HepG2 (cell line): ENCODE results near the gene MVP. TPM values are rescaled to one million over a fixed set of nuclear protein-coding genes. Genes with fewer than 3 reads are reported as not detected.

ENCODE experiments used
- GATAD1 ChIP-seq: IDR thresholded peaks from 2 replicates; pipeline ENCODE4 v1.6.1; 2016; ENCODE audit warnings: missing genetic modification reagents, missing compliant biosample characterization
- KAT8 ChIP-seq: IDR thresholded peaks from 2 replicates; pipeline ENCODE4 v1.6.1; 2016; ENCODE audit warnings: missing genetic modification reagents, missing compliant biosample characterization
- MED1 ChIP-seq: sonication (generic); formaldehyde crosslinking; IDR thresholded peaks from 2 replicates; pipeline ENCODE4 v1.4.0; 2020; ENCODE audit warnings: missing genetic modification reagents
- PHB2 ChIP-seq: fragments of 450-650 bp; IDR thresholded peaks from 2 replicates; pipeline ENCODE4 v1.6.1; 2018; ENCODE audit not compliant: partially characterized antibody
- PRMT3 ChIP-seq: sonication (generic); formaldehyde crosslinking; IDR thresholded peaks from 2 replicates; pipeline ENCODE4 v1.8.1; 2022; ENCODE audit warnings: low read depth, mild to moderate bottlenecking, moderate library complexity, missing genetic modification reagents, borderline replicate concordance
- SNAPC2 ChIP-seq: sonication (generic); formaldehyde crosslinking; IDR thresholded peaks from 2 replicates; pipeline ENCODE4 v1.8.1; 2022; ENCODE audit warnings: mild to moderate bottlenecking, missing genetic modification reagents
- SP4 ChIP-seq: sonication (generic); formaldehyde crosslinking; IDR thresholded peaks from 2 replicates; pipeline ENCODE4 v1.8.1; 2023; ENCODE audit warnings: mild to moderate bottlenecking, missing genetic modification reagents
- TCF7 ChIP-seq: sonication (generic); IDR thresholded peaks from 2 replicates; pipeline ENCODE4 v1.6.1; 2016; ENCODE audit warnings: antibody characterized with exemption, low read depth
- ZNF367 ChIP-seq: sonication (generic); formaldehyde crosslinking; IDR thresholded peaks from 2 replicates; pipeline ENCODE4 v1.4.0; 2020; ENCODE audit warnings: missing genetic modification reagents, borderline replicate concordance
- polyA plus RNA-seq, 8 experiments: library from polyadenylated mRNA; depleted of rRNA in 3 of 8; stranded (reverse) in 7 of 8; unstranded in 1 of 8; fragments of >200 nt; fragmentation: Illumina TruSeq in 4 of 8; extraction: Trizol in 4 of 8; gene quantifications; 2 replicates each; pipeline versions ENCODE4 v1.2.1 to v1.2.3, GENCODE V29; 2011 to 2016; ENCODE audit warnings: low read depth in 4 of 8, missing spikeins in 1 of 8, mixed read lengths in 1 of 8; ENCODE audit not compliant: insufficient read depth in 1 of 8
- total RNA-seq, 5 experiments: library from RNA; depleted of rRNA; stranded (reverse); fragments of >200 nt; fragmentation: Illumina TruSeq; extraction: Trizol; gene quantifications; 2 replicates each; pipeline ENCODE4 v1.2.3, GENCODE V29; 2016; ENCODE audit warnings: low read depth in 1 of 5
- TF ChIP-seq, protein P1 (sequence below): sonication (generic); formaldehyde crosslinking; IDR thresholded peaks from 2 replicates; pipeline ENCODE4 v1.4.0; 2020; ENCODE audit warnings: missing genetic modification reagents; ENCODE audit errors: not compliant biosample characterization
- TF ChIP-seq, protein P2 (sequence below): sonication (generic); formaldehyde crosslinking; IDR thresholded peaks from one replicate; pipeline ENCODE4 v1.5.1; 2020; ENCODE audit warnings: mild to moderate bottlenecking, missing genetic modification reagents; ENCODE audit errors: not compliant biosample characterization
- TF ChIP-seq, protein P3 (sequence below): sonication (generic); formaldehyde crosslinking; IDR thresholded peaks from 2 replicates; pipeline ENCODE4 v1.4.0; 2020; ENCODE audit warnings: missing genetic modification reagents, borderline replicate concordance
- TF ChIP-seq, protein P4 (sequence below): sonication (generic); formaldehyde crosslinking; IDR thresholded peaks from 2 replicates; pipeline ENCODE4 v1.4.0; 2020; ENCODE audit warnings: low read depth, missing genetic modification reagents

The MVP gene
- total and polyA plus RNA-seq, 2 of the 13 experiments (the other 11 are each of a cell fraction or from before 2014, with no cell fraction given) = 22.9 to 43.5 TPM

- TF ChIP-seq ZNF367 (no peak), PHB2 (no peak), GATAD1 (CRISPR knock-in tag) (no peak), PRMT3 (CRISPR knock-in tag) (no peak), SP4 (CRISPR knock-in tag) (no peak), SNAPC2 (CRISPR knock-in tag) (no peak), KAT8 (CRISPR knock-in tag) (no peak), TCF7 (no peak), MED1 (CRISPR knock-in tag) (no peak)
- TF ChIP-seq, protein P1, sequence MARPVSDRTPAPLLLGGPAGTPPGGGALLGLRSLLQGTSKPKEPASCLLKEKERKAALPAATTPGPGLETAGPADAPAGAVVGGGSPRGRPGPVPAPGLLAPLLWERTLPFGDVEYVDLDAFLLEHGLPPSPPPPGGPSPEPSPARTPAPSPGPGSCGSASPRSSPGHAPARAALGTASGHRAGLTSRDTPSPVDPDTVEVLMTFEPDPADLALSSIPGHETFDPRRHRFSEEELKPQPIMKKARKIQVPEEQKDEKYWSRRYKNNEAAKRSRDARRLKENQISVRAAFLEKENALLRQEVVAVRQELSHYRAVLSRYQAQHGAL (CRISPR knock-in tag) = no peak
- TF ChIP-seq, protein P2, sequence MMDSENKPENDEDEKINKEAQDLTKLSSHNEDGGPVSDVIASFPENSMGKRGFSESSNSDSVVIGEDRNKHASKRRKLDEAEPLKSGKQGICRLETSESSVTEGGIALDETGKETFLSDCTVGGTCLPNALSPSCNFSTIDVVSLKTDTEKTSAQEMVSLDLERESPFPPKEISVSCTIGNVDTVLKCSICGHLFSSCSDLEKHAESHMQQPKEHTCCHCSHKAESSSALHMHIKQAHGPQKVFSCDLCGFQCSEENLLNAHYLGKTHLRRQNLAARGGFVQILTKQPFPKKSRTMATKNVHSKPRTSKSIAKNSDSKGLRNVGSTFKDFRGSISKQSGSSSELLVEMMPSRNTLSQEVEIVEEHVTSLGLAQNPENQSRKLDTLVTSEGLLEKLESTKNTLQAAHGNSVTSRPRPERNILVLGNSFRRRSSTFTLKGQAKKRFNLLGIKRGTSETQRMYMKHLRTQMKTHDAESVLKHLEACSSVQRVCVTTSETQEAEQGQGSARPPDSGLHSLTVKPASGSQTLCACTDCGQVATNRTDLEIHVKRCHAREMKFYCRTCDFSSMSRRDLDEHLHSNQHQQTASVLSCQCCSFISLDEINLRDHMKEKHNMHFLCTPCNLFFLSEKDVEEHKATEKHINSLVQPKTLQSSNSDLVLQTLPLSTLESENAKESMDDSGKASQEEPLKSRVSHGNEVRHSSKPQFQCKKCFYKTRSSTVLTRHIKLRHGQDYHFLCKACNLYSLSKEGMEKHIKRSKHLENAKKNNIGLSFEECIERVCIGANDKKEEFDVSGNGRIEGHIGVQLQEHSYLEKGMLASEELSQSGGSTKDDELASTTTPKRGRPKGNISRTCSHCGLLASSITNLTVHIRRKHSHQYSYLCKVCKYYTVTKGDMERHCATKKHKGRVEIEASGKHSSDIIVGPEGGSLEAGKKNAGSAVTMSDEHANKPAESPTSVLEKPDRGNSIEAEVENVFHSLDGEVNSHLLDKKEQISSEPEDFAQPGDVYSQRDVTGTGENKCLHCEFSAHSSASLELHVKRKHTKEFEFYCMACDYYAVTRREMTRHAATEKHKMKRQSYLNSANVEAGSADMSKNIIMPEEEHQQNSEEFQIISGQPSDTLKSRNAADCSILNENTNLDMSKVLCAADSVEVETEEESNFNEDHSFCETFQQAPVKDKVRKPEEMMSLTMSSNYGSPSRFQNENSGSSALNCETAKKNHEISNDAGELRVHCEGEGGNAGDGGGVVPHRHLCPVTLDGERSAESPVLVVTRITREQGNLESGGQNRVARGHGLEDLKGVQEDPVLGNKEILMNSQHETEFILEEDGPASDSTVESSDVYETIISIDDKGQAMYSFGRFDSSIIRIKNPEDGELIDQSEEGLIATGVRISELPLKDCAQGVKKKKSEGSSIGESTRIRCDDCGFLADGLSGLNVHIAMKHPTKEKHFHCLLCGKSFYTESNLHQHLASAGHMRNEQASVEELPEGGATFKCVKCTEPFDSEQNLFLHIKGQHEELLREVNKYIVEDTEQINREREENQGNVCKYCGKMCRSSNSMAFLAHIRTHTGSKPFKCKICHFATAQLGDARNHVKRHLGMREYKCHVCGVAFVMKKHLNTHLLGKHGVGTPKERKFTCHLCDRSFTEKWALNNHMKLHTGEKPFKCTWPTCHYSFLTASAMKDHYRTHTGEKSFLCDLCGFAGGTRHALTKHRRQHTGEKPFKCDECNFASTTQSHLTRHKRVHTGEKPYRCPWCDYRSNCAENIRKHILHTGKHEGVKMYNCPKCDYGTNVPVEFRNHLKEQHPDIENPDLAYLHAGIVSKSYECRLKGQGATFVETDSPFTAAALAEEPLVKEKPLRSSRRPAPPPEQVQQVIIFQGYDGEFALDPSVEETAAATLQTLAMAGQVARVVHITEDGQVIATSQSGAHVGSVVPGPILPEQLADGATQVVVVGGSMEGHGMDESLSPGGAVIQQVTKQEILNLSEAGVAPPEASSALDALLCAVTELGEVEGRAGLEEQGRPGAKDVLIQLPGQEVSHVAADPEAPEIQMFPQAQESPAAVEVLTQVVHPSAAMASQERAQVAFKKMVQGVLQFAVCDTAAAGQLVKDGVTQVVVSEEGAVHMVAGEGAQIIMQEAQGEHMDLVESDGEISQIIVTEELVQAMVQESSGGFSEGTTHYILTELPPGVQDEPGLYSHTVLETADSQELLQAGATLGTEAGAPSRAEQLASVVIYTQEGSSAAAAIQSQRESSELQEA (CRISPR knock-in tag) = no peak
- TF ChIP-seq, protein P3, sequence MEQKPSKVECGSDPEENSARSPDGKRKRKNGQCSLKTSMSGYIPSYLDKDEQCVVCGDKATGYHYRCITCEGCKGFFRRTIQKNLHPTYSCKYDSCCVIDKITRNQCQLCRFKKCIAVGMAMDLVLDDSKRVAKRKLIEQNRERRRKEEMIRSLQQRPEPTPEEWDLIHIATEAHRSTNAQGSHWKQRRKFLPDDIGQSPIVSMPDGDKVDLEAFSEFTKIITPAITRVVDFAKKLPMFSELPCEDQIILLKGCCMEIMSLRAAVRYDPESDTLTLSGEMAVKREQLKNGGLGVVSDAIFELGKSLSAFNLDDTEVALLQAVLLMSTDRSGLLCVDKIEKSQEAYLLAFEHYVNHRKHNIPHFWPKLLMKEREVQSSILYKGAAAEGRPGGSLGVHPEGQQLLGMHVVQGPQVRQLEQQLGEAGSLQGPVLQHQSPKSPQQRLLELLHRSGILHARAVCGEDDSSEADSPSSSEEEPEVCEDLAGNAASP = no peak
- TF ChIP-seq, protein P4, sequence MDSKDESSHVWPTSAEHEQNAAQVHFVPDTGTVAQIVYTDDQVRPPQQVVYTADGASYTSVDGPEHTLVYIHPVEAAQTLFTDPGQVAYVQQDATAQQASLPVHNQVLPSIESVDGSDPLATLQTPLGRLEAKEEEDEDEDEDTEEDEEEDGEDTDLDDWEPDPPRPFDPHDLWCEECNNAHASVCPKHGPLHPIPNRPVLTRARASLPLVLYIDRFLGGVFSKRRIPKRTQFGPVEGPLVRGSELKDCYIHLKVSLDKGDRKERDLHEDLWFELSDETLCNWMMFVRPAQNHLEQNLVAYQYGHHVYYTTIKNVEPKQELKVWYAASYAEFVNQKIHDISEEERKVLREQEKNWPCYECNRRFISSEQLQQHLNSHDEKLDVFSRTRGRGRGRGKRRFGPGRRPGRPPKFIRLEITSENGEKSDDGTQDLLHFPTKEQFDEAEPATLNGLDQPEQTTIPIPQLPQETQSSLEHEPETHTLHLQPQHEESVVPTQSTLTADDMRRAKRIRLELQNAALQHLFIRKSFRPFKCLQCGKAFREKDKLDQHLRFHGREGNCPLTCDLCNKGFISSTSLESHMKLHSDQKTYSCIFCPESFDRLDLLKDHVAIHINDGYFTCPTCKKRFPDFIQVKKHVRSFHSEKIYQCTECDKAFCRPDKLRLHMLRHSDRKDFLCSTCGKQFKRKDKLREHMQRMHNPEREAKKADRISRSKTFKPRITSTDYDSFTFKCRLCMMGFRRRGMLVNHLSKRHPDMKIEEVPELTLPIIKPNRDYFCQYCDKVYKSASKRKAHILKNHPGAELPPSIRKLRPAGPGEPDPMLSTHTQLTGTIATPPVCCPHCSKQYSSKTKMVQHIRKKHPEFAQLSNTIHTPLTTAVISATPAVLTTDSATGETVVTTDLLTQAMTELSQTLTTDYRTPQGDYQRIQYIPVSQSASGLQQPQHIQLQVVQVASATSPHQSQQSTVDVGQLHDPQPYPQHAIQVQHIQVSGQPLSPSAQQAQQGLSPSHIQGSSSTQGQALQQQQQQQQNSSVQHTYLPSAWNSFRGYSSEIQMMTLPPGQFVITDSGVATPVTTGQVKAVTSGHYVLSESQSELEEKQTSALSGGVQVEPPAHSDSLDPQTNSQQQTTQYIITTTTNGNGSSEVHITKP (CRISPR knock-in tag) = no peak
Measured at GRCh38 chr16:29790949-29791844, 29.1 kb upstream of the MVP start (continued).
